BE2C (cell line): ENCODE measurements around the gene RIC3.

Experiments
- DNase-seq: peaks from one replicate; pipeline ENCODE4 v3.0.0-alpha.2; 2020
- H3K27me3 ChIP-seq: fragments of 250-450 bp; sonication (Bioruptor Pico); 2 replicates; pipeline ENCODE4 v1.5.1; 2020; ENCODE audit warnings: mild to moderate bottlenecking
- H3K36me3 ChIP-seq: fragments of 250-450 bp; sonication (Bioruptor Pico); 2 replicates; pipeline ENCODE4 v1.5.1; 2020; ENCODE audit warnings: mild to moderate bottlenecking
- H3K4me1 ChIP-seq: fragments of 250-450 bp; sonication (Bioruptor Pico); 2 replicates; pipeline ENCODE4 v1.5.1; 2020
- H3K4me3 ChIP-seq: 2 replicates; pipeline ENCODE4 v1.5.1; 2011; ENCODE audit warnings: low read depth, low read length
- H3K9me3 ChIP-seq: fragments of 250-450 bp; sonication (Bioruptor Pico); 2 replicates; pipeline ENCODE4 v1.5.1; 2020
- TF ChIP-seq, protein P1 (sequence below): IDR thresholded peaks from 2 replicates; pipeline ENCODE4 v1.5.1; 2012; ENCODE audit warnings: mild to moderate bottlenecking, low read depth, low read length

Gene RIC3

DNA sequence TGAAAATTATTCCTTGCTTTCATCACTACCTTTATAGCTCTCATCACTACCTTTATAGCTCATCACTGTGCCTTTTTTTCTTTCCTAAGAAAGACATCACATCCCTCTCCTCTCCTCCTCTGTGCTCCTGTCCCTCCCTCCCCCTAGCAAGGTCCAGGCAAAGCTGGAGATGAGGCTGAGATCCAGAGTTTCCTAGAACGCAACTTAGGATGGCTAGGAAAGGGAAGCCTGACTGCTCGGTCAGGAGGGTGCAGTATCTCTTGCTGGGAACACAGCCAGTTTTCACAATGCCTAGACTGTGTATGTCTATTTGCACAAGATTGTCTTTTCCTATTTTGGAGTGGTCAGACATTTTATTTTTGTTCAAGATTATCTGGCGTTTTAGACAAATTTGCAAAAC, 63.2 kb downstream of the RIC3 start:
- DNase-seq, result no peak
- no peaks in the 10 kb centered on the region for H3K9me3 ChIP-seq
- H3K4me3 ChIP-seq, result no peak overlapping the region
- H3K27me3 ChIP-seq, result no peaks in the 10 kb centered on the region
- H3K36me3 ChIP-seq, result peaks cover 29% of the 10 kb centered on the region
- TF ChIP-seq, protein P1, sequence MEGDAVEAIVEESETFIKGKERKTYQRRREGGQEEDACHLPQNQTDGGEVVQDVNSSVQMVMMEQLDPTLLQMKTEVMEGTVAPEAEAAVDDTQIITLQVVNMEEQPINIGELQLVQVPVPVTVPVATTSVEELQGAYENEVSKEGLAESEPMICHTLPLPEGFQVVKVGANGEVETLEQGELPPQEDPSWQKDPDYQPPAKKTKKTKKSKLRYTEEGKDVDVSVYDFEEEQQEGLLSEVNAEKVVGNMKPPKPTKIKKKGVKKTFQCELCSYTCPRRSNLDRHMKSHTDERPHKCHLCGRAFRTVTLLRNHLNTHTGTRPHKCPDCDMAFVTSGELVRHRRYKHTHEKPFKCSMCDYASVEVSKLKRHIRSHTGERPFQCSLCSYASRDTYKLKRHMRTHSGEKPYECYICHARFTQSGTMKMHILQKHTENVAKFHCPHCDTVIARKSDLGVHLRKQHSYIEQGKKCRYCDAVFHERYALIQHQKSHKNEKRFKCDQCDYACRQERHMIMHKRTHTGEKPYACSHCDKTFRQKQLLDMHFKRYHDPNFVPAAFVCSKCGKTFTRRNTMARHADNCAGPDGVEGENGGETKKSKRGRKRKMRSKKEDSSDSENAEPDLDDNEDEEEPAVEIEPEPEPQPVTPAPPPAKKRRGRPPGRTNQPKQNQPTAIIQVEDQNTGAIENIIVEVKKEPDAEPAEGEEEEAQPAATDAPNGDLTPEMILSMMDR, result no peak
- no peaks in the 10 kb centered on the region for H3K4me1 ChIP-seq

DNA sequence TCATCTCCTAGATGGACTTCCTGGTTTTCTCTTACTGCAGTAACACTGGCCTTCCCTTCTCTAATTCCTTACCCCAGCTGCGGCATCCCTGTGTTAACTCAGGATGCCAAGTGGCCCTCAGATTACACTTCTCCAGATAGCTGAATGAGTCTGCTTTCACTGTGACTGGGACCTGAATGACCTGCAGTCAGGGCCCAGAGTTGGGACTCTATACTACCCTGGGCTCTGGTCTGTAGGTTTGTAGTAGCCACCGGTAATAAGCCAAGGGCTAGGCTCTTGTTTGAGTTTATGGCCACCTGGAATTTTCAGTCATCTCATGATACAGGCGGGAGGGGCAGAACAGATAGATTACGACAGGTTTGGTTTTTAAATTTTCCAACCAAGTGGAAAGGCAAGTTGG, 63.7 kb downstream of the RIC3 start:
- H3K36me3 ChIP-seq, result peaks cover 35% of the 10 kb centered on the region
- no peak overlapping the region for H3K4me3 ChIP-seq
- H3K27me3 ChIP-seq, result no peaks in the 10 kb centered on the region
- no peaks in the 10 kb centered on the region for H3K9me3 ChIP-seq
- TF ChIP-seq, protein P1, result no peak
- DNase-seq, result no peak
- no peaks in the 10 kb centered on the region for H3K4me1 ChIP-seq

DNA sequence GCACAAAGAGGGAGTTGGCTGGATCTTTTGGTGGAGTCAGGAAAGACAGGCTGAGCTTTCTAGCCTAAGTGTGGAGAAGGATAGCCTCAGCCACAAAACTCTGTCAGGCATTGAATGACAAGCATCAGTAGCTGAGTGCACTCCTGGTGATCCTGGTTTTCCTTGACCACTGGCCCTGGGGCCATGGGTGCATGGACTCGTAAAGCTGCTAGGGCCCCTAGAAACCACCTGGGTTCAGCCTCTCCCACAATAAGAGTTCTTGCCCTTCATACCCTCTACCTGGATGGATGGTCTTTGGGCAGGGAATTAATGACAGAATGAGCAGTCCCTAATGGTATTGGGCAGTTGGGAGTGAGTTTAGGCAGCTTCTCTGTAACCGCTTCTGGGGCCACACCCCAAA, 64.9 kb downstream of the RIC3 start:
- H3K4me1 ChIP-seq, result no peaks in the 10 kb centered on the region
- H3K36me3 ChIP-seq, result peaks cover 47% of the 10 kb centered on the region
- H3K4me3 ChIP-seq, result no peak overlapping the region
- TF ChIP-seq, protein P1, result no peak
- no peaks in the 10 kb centered on the region for H3K27me3 ChIP-seq
- H3K9me3 ChIP-seq, result no peaks in the 10 kb centered on the region
- no peak for DNase-seq

DNA sequence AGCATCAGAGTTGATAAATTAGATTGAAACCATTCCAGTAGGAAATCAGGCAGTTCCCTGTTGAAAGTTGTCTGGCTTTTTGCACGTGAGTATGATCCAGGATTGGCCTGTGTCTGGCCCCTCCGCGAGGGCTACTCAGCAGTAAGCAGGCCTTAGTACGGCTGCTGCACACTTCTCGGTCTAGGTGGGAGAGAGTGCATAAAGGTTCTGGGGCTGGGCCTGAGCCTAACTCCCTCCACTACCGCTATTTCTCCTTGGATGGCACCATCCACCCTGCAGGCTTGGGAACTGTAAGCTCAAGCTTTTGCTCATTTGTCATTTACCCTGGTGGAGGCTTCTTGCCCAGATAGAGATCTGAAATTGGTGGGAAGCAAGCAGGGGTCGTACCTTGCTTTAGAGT, 65.9 kb downstream of the RIC3 start:
- Histone ChIP-seq H3K36me3 (peaks cover 50% of the 10 kb centered on the region), H3K4me3 (no peak overlapping the region), H3K4me1 (no peaks in the 10 kb centered on the region), H3K27me3 (no peaks in the 10 kb centered on the region), H3K9me3 (no peaks in the 10 kb centered on the region)
- no peak for DNase-seq
- TF ChIP-seq, protein P1, result no peak

DNA sequence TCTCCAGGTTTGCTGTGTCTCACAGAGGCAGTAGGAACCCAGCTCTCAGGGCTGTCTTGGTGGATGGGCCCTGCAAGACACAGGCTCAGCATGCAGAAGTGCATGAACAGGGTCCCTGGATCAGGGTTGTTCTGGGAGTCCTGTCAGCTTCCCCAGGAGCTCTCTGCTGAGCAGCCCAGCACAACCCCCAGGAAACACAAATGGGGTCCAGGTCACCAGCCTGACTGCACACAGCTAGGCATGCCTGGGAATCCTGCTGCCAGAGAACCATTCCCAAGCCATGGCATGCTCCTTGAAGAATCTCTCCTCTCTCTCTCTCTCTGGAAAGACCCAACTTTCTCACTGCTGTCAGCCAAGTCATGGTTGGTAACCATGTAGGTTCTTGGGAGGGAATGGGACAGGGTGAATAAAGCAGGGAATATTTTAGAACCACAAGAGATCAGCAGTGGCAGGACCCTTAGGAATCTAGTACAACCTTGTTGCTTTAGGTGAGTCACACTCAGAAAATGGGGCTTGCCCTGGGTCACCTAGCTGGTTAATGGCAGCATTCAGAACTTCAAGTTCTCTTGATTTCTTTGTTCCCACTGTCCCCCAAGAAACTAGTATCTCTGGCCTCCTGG, 66.4 kb downstream of the RIC3 start:
- no peaks in the 10 kb centered on the region for H3K27me3 ChIP-seq
- no peaks in the 10 kb centered on the region for H3K9me3 ChIP-seq
- no peak for DNase-seq
- no peaks in the 10 kb centered on the region for H3K4me1 ChIP-seq
- no peak overlapping the region for H3K4me3 ChIP-seq
- H3K36me3 ChIP-seq, result peaks cover 55% of the 10 kb centered on the region
- TF ChIP-seq, protein P1, result no peak

DNA sequence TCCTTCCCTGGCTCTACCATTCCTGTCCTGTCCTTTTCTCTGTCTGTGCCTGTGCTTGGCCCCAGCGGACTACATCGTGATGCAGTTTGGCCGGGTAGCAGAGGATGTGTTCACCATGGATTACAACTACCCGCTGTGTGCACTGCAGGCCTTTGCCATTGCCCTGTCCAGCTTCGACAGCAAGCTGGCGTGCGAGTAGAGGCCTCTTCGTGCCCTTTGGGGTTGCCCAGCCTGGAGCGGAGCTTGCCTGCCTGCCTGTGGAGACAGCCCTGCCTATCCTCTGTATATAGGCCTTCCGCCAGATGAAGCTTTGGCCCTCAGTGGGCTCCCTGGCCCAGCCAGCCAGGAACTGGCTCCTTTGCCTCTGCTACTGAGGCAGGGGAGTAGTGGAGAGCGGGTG, 67.4 kb downstream of the RIC3 start:
- H3K4me1 ChIP-seq, result no peaks in the 10 kb centered on the region
- H3K27me3 ChIP-seq, result no peaks in the 10 kb centered on the region
- no peaks in the 10 kb centered on the region for H3K9me3 ChIP-seq
- H3K36me3 ChIP-seq, result peaks cover 65% of the 10 kb centered on the region
- TF ChIP-seq, protein P1, result no peak
- no peak overlapping the region for H3K4me3 ChIP-seq
- no peak for DNase-seq
